ENCODE measurements around the gene PPP4R4. TPM values are rescaled to one million over a fixed set of nuclear protein-coding genes. Genes with fewer than 3 reads are reported as not detected.

The PPP4R4 gene
- total RNA-seq, 1 donor from 2014 or later = 0.18 TPM

DNA sequence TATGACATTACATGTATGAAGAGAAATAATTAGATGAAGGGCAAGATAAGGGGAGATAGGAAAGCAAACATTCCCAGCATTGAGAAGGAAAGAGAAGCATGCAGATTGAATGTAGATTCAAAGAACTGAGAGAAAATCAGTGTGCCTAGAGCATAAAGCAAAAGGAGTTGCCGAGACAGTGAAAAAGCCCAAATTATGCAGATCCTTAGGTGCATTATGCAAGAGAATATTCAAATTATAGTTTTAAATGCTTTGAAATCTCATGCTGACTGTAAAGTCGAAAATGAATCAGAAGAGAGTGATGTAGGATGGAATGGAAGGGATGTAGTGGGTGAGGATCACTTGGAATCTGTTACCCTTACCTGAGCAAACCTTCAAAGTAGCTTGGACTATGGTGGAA lies 49.9 kb downstream of the PPP4R4 start:
- Mint-ChIP-seq H3K27me3 (ENCODE audit: unreplicated experiment) (no peaks in the 10 kb centered on the region), H3K9me3 (ENCODE audit: unreplicated experiment) (no peaks in the 10 kb centered on the region), H3K4me1 (ENCODE audit: unreplicated experiment) (peaks cover 18% of the 10 kb centered on the region), H3K4me3 (ENCODE audit: unreplicated experiment) (no peak overlapping the region), H3K36me3 (ENCODE audit: low read depth, unreplicated experiment) (no peaks in the 10 kb centered on the region), H3K27ac (ENCODE audit: unreplicated experiment) (no peak overlapping the region)
- DNase-seq (ENCODE audit: low spot score) = no peak
- TF ChIP-seq, protein P1, sequence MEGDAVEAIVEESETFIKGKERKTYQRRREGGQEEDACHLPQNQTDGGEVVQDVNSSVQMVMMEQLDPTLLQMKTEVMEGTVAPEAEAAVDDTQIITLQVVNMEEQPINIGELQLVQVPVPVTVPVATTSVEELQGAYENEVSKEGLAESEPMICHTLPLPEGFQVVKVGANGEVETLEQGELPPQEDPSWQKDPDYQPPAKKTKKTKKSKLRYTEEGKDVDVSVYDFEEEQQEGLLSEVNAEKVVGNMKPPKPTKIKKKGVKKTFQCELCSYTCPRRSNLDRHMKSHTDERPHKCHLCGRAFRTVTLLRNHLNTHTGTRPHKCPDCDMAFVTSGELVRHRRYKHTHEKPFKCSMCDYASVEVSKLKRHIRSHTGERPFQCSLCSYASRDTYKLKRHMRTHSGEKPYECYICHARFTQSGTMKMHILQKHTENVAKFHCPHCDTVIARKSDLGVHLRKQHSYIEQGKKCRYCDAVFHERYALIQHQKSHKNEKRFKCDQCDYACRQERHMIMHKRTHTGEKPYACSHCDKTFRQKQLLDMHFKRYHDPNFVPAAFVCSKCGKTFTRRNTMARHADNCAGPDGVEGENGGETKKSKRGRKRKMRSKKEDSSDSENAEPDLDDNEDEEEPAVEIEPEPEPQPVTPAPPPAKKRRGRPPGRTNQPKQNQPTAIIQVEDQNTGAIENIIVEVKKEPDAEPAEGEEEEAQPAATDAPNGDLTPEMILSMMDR (IDR thresholded peaks at IDR 0.05; ENCODE audit: unreplicated experiment) = no peak

DNA sequence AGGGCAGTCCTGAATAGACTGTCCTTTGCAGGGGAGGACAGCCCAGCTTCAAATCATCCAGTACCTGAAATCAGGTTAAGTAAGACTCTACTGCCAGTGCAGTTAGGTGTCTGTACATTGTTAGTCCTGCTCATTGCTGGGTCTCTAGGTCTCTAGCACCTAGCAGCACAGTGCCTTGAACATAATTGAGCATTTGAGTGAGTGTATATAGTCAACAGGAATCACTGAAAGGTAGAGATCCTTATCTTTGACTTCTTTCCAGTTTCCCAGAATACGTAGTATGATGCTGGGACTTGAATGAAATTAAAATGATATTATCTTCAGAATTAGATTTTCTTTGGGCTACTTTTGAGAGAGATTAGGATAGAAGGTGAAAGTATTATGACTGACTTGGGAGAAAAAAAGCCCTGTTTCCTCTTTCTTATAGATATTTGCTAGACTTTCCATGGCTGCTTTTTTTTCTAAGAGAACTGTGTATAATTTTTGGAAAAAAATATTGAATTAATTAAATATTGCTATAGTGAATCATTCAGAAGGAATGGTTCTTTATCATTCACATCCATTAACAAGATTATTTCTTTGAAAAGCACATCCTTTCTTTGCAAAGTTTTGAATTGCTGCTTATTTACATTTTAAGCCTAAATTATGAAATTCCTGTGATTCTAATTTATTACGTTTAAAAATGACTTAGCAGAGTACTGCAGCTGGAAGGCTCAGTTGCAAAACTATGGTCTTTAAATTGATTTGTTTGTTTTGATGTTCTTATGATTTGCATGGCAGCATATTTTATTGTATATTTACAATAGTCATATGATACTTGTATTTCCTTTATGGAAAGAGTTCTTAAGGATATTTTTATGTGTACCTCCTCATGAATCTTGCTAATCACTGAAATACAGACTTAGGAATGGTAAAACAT lies 51.6 kb downstream of the PPP4R4 start:
- TF ChIP-seq, protein P1 (IDR thresholded peaks at IDR 0.05; ENCODE audit: unreplicated experiment) = no peak
- Mint-ChIP-seq H3K27ac (ENCODE audit: unreplicated experiment) (no peak overlapping the region), H3K9me3 (ENCODE audit: unreplicated experiment) (no peaks in the 10 kb centered on the region), H3K4me3 (ENCODE audit: unreplicated experiment) (no peak overlapping the region), H3K27me3 (ENCODE audit: unreplicated experiment) (no peaks in the 10 kb centered on the region), H3K36me3 (ENCODE audit: low read depth, unreplicated experiment) (no peaks in the 10 kb centered on the region), H3K4me1 (ENCODE audit: unreplicated experiment) (peaks cover 21% of the 10 kb centered on the region)
- no peak for DNase-seq (ENCODE audit: low spot score)

DNA sequence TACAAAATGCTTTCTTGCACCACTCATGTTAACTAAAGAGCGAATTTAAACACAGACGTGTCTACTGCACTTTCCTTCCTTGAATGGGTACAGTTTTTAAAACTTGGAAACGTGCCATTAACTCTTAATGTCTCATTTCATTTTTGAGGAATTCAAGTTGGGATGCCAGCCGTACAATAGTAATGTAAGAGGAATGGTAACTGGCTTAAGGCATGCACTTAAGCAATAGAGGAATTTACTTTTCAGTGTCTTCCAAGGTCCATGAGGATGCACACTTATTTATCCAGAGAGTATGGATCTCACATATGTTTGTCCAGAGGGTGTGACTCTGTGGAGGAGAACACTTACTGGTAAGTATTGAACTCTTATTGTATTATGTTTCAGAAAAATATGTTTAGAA lies 52.9 kb downstream of the PPP4R4 start:
- Mint-ChIP-seq H3K4me3 (ENCODE audit: unreplicated experiment) (no peak overlapping the region), H3K36me3 (ENCODE audit: low read depth, unreplicated experiment) (no peaks in the 10 kb centered on the region), H3K9me3 (ENCODE audit: unreplicated experiment) (no peaks in the 10 kb centered on the region), H3K27ac (ENCODE audit: unreplicated experiment) (no peak overlapping the region), H3K4me1 (ENCODE audit: unreplicated experiment) (peaks cover 21% of the 10 kb centered on the region), H3K27me3 (ENCODE audit: unreplicated experiment) (no peaks in the 10 kb centered on the region)
- DNase-seq (ENCODE audit: low spot score) = no peak
- TF ChIP-seq, protein P1 (IDR thresholded peaks at IDR 0.05; ENCODE audit: unreplicated experiment) = no peak

DNA sequence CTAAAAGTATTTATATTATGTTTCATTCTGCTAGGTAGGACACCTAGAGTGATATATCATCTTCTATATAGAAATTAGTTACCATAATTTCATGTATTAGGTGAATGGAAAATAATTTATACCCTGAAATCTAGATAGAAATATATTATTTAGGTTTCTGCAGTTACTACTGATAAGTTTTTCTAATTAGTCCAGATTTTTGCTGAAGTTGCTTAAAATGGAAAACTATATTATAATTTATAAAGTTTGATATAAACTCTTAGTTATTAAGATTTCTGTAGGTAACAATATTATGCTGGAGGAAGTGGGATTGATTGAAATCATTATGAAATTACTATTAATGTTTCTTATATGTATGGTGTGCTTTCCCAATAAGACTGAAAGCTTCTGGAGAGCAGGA lies 62.9 kb downstream of the PPP4R4 start:
- no peak overlapping the region for H3K27ac Mint-ChIP-seq (ENCODE audit: unreplicated experiment)
- peaks cover 6% of the 10 kb centered on the region for H3K4me1 Mint-ChIP-seq (ENCODE audit: unreplicated experiment)
- H3K9me3 Mint-ChIP-seq (ENCODE audit: unreplicated experiment) = no peaks in the 10 kb centered on the region
- TF ChIP-seq, protein P1 (IDR thresholded peaks at IDR 0.05; ENCODE audit: unreplicated experiment) = no peak
- no peak for DNase-seq (ENCODE audit: low spot score)
- H3K27me3 Mint-ChIP-seq (ENCODE audit: unreplicated experiment) = no peaks in the 10 kb centered on the region
- no peaks in the 10 kb centered on the region for H3K36me3 Mint-ChIP-seq (ENCODE audit: low read depth, unreplicated experiment)
- H3K4me3 Mint-ChIP-seq (ENCODE audit: unreplicated experiment) = no peak overlapping the region

DNA sequence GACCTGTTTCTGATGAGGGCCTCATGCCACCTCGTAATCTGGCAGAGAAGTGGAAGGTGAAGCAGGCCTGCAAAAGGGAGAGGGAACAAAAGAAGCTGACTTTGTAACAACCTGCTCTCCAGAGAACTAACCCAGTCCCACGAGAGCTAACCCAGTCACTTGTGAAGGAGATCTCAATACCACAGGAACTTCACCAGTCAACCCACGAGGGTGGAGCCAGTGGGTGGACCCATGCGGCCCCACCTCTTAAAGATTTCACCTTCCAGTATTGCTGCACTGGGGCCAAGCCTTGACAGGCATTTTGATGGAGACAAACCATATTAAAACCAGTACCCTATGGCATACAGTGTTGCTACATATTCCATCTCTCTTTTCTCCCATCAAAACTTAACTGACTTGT lies 63.9 kb downstream of the PPP4R4 start:
- H3K4me3 Mint-ChIP-seq (ENCODE audit: unreplicated experiment) = no peak overlapping the region
- no peaks in the 10 kb centered on the region for H3K27me3 Mint-ChIP-seq (ENCODE audit: unreplicated experiment)
- TF ChIP-seq, protein P1 (IDR thresholded peaks at IDR 0.05; ENCODE audit: unreplicated experiment) = no peak
- no peak for DNase-seq (ENCODE audit: low spot score)
- H3K36me3 Mint-ChIP-seq (ENCODE audit: low read depth, unreplicated experiment) = no peaks in the 10 kb centered on the region
- H3K27ac Mint-ChIP-seq (ENCODE audit: unreplicated experiment) = no peak overlapping the region
- no peaks in the 10 kb centered on the region for H3K9me3 Mint-ChIP-seq (ENCODE audit: unreplicated experiment)
- H3K4me1 Mint-ChIP-seq (ENCODE audit: unreplicated experiment) = peaks cover 6% of the 10 kb centered on the region
